Activated CD8-positive, alpha-beta memory T cell treated with anti-CD3 and anti-CD28 coated beads, Interleukin-2, amount 10 ng/mL, durations not matched to agents 7 days and 5 days (primary cell): ENCODE data around the gene GIMAP8. TPM values are rescaled to one million over a fixed set of nuclear protein-coding genes. Genes with fewer than 3 reads are reported as not detected.
A peak's percentile ranks its signal among the peaks of the same experiment; 100 is the strongest.

Experiments
- ATAC-seq: fragments of 150-1000 bp; cut with Tn5 transposase; one replicate; pipeline ENCODE4 v1.10.0; 2021; ENCODE audit warnings: moderate library complexity
- CTCF ChIA-PET: fragments of 350-600 bp; sonication (Branson Sonifier 250); formaldehyde crosslinking; loops from one replicate; lab custom pipeline; 2021; ENCODE audit warnings: antibody characterized with exemption; lab: Charles Lee
- DNase-seq: peaks from one replicate; pipeline ENCODE4 v3.0.0-alpha.2; 2020
- H3K27ac Mint-ChIP-seq: one replicate; pipeline ENCODE4 v1.8.0; 2021; ENCODE audit warnings: mild to moderate bottlenecking, mixed read lengths
- H3K27me3 Mint-ChIP-seq: one replicate; pipeline ENCODE4 v1.8.0; 2021; ENCODE audit warnings: mixed read lengths
- H3K36me3 Mint-ChIP-seq: one replicate; pipeline ENCODE4 v1.8.0; 2021; ENCODE audit warnings: mild to moderate bottlenecking, mixed read lengths
- H3K4me1 Mint-ChIP-seq: one replicate; pipeline ENCODE4 v1.8.0; 2021; ENCODE audit warnings: mixed read lengths
- H3K4me3 Mint-ChIP-seq: one replicate; pipeline ENCODE4 v1.8.0; 2021; ENCODE audit warnings: mild to moderate bottlenecking, moderate library complexity, mixed read lengths
- H3K9me3 Mint-ChIP-seq: one replicate; pipeline ENCODE4 v1.8.0; 2022; ENCODE audit warnings: low read depth, mixed read lengths
- total RNA-seq, 2 experiments: library from RNA; stranded (reverse); gene quantifications; one replicate each; pipeline ENCODE4 v1.2.3, GENCODE V29; 2021

GIMAP8 gene
- total RNA-seq, 2 experiments from 2014 or later = 9.9 to 13.1 TPM

DNA sequence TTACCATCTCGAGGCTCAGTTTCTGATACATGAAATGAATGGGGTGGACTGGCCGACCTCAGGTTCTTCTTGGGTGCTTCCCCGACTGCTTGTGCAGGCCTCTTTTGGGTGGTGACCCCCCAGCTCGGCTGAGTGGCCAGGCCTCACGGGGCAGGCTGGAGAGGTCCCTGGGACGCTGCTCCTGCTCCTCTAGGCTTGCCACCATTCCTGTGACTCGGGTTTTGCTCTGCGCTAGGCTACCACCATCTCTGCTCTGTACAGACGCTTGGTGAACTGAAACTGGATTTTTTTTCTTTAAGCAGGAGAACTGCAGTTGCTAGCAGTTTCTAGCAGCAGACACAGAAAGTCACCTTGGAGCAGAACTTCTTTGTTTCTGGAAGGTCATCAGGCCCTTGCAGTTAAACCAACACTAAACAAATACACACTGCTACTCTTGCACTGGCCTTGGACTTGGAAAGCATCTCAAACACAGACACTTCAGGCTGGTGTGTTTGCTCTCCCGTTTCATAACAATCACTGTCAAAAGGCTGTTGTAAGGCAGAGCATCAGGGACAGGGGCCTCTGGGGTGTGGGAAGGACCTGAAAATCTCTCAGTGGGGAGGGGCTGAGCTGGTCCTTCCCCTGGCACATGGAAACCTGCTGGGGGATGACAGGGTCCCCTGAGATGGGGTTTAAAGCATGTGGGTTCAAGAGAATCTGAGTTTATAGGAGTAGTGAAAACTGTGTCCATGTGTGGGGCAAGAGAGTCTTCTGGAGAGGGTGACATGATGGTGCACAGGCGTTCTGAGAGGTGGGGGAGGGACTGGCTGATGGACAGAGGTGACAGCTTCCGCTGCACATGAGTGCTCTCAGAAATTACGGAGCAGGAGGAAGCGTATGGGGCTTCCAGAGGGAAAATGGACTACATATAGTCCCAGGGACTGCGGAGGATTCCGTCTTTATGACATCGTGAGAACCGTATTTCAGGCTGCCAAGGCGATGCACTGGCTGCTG lies 35.0 kb upstream of the GIMAP8 start:
- no peaks in the 10 kb centered on the region for H3K27me3 Mint-ChIP-seq
- CTCF ChIA-PET = interaction anchor here (1.4 kb wide), 1 partner anchor 59 kb away, joined by 5 read pairs; no protein-coding TSS in a partner anchor
- no peak for ATAC-seq

DNA sequence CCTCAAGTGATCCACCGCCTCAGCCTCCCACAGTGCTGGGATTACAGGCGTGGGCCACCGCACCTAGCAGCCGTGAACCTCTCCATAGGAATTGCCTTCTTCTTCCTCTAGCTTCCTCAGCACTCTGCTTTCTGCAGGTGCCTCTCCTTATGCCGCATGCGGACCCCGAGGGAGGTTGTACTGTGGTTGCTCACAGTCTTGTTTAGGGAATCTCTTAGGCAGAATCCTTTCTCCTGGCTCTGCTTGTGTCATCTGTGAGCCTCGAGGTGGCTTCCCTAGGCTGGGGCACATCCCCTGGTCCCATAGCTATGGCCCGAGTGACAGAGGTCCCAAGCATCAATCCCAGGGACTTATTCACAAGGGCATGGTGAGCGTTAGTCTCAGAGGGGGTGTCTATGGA lies 33.2 kb upstream of the GIMAP8 start:
- H3K4me1 Mint-ChIP-seq = peaks cover 11% of the 10 kb centered on the region
- H3K27me3 Mint-ChIP-seq = peaks cover 2% of the 10 kb centered on the region
- no peak overlapping the region for H3K27ac Mint-ChIP-seq
- DNase-seq = peak; percentile 34
- no peak overlapping the region for H3K4me3 Mint-ChIP-seq
- ATAC-seq = no peak
- H3K9me3 Mint-ChIP-seq = no peaks in the 10 kb centered on the region
- no peaks in the 10 kb centered on the region for H3K36me3 Mint-ChIP-seq
- CTCF ChIA-PET = interaction anchor here (2.6 to 3.9 kb wide), 3 partner anchors 11 to 62 kb away, joined by 10 to 18 read pairs (median 18); a partner anchor contains a TSS

More for the DNA sequence above, 35.0 kb upstream of the GIMAP8 start:
- Mint-ChIP-seq H3K4me3 (no peak overlapping the region), H3K4me1 (peaks cover 3% of the 10 kb centered on the region), H3K27ac (no peak overlapping the region), H3K9me3 (no peaks in the 10 kb centered on the region), H3K36me3 (peaks cover 4% of the 10 kb centered on the region)
- peak; percentile 30 for DNase-seq

DNA sequence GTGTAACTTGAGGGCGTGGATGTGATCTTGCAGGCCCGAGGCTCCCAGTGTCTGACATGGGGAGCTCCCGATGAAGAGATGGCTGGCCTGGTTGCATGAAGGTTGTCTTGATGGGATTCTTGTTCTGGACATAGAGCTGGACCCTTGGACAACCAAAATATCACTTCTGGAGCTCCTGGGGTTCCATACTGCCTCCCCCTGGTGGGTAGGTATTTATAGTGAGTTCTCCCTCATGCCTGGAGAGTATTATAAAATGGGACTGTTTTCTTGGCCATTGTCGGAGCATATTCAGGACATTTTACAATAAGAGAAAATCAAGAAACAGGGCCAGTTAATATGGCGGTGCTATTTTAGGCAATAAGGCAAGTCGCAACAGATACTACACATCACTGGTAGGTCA lies 32.6 kb upstream of the GIMAP8 start:
- CTCF ChIA-PET = interaction anchor here (2.6 to 3.9 kb wide), 3 partner anchors 12 to 62 kb away, joined by 10 to 18 read pairs (median 18); a partner anchor contains a TSS
- ATAC-seq (no peak), DNase-seq (peak; percentile 21)
- Mint-ChIP-seq H3K36me3 (no peaks in the 10 kb centered on the region), H3K4me1 (peaks cover 11% of the 10 kb centered on the region), H3K4me3 (no peak overlapping the region), H3K27me3 (peaks cover 2% of the 10 kb centered on the region), H3K9me3 (no peaks in the 10 kb centered on the region), H3K27ac (no peak overlapping the region)

DNA sequence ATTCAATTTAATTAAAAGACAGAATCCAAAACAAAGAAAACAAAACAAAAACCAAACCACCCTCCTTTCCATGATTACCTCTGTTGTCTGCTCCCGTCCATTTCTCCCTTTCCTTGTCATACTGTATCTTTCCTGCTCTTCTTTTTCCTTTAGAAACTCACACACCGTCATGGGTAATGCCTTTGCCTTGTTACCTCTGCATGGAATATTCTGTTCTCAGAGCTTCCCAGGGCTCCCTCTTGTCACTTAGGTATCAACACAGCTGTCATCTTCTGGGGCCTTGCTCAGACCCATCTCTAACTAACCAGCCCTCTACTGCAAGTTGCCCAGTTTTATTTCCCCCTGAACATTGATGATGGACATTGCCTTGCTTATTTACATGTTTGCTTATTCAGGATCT lies 30.2 kb upstream of the GIMAP8 start:
- DNase-seq = no peak
- ATAC-seq = no peak
- Mint-ChIP-seq H3K9me3 (no peaks in the 10 kb centered on the region), H3K36me3 (no peaks in the 10 kb centered on the region), H3K27me3 (peaks cover 2% of the 10 kb centered on the region), H3K4me1 (peaks cover 11% of the 10 kb centered on the region), H3K27ac (no peak overlapping the region), H3K4me3 (no peak overlapping the region)
- CTCF ChIA-PET = interaction anchor here (3.6 to 3.9 kb wide), 2 partner anchors 12 to 14 kb away, joined by 18 read pairs; a partner anchor contains a TSS

GRCh38 chr7:150420987-150421674 lies 29.3 kb upstream of the GIMAP8 start:
- ATAC-seq (peak; percentile 100), DNase-seq (peak; percentile 90)
- no peaks in the 10 kb centered on the region for H3K9me3 Mint-ChIP-seq
- peaks cover 2% of the 10 kb centered on the region for H3K27me3 Mint-ChIP-seq
- peaks cover 11% of the 10 kb centered on the region for H3K4me1 Mint-ChIP-seq
- CTCF ChIA-PET = interaction anchor here (0.7 to 2.0 kb wide), 10 partner anchors 9 to 362 kb away, joined by 3 to 11 read pairs (median 4); no protein-coding TSS in a partner anchor
- H3K27ac Mint-ChIP-seq = peak overlapping the region; percentile 50
- H3K4me3 Mint-ChIP-seq = peak overlapping the region; percentile 31
- no peaks in the 10 kb centered on the region for H3K36me3 Mint-ChIP-seq

DNA sequence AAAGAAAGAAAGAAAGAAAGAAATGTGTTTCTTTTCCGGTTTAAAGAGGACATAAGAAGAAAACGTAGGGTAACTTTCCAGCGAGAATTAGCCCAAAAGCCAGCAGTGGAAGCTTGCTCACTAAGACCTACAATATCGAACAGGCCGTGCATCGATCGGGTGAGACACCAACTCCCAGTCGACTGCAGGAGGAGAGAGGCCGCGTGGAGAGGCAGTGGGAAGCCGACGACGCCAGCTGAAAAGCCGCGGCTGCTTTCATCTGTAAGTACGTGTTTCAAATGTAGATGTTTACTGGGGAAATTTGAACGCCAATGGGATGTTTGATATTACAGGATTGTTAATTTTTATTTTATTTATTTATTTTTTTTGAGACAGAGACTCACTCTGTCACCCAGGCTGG lies 28.6 kb upstream of the GIMAP8 start:
- H3K27me3 Mint-ChIP-seq = peaks cover 2% of the 10 kb centered on the region
- CTCF ChIA-PET = interaction anchor here (0.7 to 2.0 kb wide), 10 partner anchors 8 to 361 kb away, joined by 3 to 11 read pairs (median 4); no protein-coding TSS in a partner anchor
- no peak for ATAC-seq
- H3K9me3 Mint-ChIP-seq = no peaks in the 10 kb centered on the region
- H3K4me3 Mint-ChIP-seq = no peak overlapping the region
- H3K36me3 Mint-ChIP-seq = no peaks in the 10 kb centered on the region
- no peak for DNase-seq
- peaks cover 11% of the 10 kb centered on the region for H3K4me1 Mint-ChIP-seq
- H3K27ac Mint-ChIP-seq = no peak overlapping the region

DNA sequence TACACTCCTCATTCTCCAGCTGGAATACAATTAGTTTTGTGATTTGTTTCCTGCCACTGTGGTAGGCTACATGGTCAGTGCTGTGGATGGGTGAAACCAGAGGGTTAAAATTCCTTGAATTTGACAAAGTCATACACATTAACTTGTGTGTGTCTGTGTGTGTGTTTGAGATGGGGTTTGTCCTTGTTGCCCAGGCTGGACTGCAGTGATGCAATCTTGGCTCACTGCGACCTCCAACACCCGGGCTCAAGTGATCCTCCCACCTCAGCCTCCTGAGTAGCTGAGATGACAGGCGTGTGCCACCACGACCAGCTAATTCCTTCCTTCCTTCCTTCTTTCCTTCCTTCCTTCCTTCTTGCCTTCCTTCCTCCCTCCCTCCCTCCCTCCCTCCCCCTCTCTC lies 24.8 kb upstream of the GIMAP8 start:
- Mint-ChIP-seq H3K27ac (no peak overlapping the region), H3K27me3 (peaks cover 2% of the 10 kb centered on the region), H3K9me3 (no peaks in the 10 kb centered on the region), H3K4me1 (peaks cover 27% of the 10 kb centered on the region), H3K36me3 (no peaks in the 10 kb centered on the region), H3K4me3 (no peak overlapping the region)
- no peak for ATAC-seq
- peak; percentile 12 for DNase-seq
- CTCF ChIA-PET = interaction anchor here (1.0 kb wide), 1 partner anchor 328 kb away, joined by 4 read pairs; no protein-coding TSS in a partner anchor

DNA sequence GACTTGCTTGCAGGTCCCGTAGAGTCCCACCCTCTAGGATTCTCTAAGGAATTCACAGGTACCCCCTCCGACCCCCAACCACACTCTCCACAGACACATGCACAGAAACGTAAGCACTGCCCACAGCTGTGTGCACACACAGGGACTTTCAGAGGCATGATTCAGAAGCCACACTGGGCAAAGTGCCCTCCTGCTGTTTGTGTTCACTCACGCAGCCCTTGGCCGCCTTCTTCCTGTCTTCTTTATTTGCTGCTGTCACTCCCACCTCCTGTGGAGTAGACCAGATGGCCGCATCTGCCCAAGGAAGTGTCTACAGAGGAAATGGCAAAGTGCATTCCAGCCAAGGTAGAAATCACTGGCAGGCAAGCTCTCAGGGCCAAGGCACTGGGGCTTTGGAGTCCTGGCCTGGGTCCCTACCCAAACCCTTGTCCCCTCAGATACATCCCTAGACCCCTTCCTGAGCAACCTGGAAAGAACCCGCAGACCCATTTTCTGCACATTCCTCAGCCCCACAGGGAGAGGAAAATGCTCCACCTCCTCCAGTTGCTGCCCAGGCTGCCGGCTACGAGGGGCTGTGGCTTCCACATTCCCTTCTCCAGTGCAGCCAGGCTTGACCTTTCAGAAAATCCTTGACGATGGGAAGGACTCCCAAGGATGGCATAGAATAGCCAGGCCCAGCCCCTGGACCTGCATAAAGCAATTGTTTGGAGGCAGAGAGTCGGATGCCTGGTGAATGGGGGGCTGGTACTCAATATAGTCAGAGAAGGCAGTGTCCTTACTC lies 21.6 kb upstream of the GIMAP8 start:
- H3K4me3 Mint-ChIP-seq = no peak overlapping the region

GRCh38 chr7:150429699-150430098 lies 20.7 kb upstream of the GIMAP8 start:
- no peak overlapping the region for H3K4me3 Mint-ChIP-seq
- ATAC-seq (no peak), DNase-seq (peak; percentile 5)
- no peaks in the 10 kb centered on the region for H3K9me3 Mint-ChIP-seq
- no peak overlapping the region for H3K27ac Mint-ChIP-seq
- H3K36me3 Mint-ChIP-seq = no peaks in the 10 kb centered on the region
- CTCF ChIA-PET = interaction anchor here (0.6 kb wide), 1 partner anchor 8 kb away, joined by 3 read pairs; no protein-coding TSS in a partner anchor
- H3K27me3 Mint-ChIP-seq = peaks cover 2% of the 10 kb centered on the region
- peaks cover 47% of the 10 kb centered on the region for H3K4me1 Mint-ChIP-seq

More for the DNA sequence above, 21.6 kb upstream of the GIMAP8 start:
- ATAC-seq = peak; percentile 59
- H3K27ac Mint-ChIP-seq = peak overlapping the region; percentile 52
- peak; percentile 56 for DNase-seq
- peaks cover 2% of the 10 kb centered on the region for H3K27me3 Mint-ChIP-seq
- H3K9me3 Mint-ChIP-seq = no peaks in the 10 kb centered on the region
- H3K4me1 Mint-ChIP-seq = peaks cover 40% of the 10 kb centered on the region
- no peaks in the 10 kb centered on the region for H3K36me3 Mint-ChIP-seq
- CTCF ChIA-PET = interaction anchor here (0.6 kb wide), 1 partner anchor 248 kb away, joined by 3 read pairs; no protein-coding TSS in a partner anchor

GRCh38 chr7:150430465-150431085 lies 19.9 kb upstream of the GIMAP8 start:
- Mint-ChIP-seq H3K27me3 (peaks cover 2% of the 10 kb centered on the region), H3K4me1 (peaks cover 56% of the 10 kb centered on the region), H3K36me3 (peaks cover 4% of the 10 kb centered on the region), H3K27ac (no peak overlapping the region), H3K9me3 (no peaks in the 10 kb centered on the region), H3K4me3 (no peak overlapping the region)
- ATAC-seq (no peak), DNase-seq (peak; percentile 34)
- CTCF ChIA-PET = interaction anchor here (4.3 kb wide), 1 partner anchor 12 kb away, joined by 18 read pairs; no protein-coding TSS in a partner anchor

DNA sequence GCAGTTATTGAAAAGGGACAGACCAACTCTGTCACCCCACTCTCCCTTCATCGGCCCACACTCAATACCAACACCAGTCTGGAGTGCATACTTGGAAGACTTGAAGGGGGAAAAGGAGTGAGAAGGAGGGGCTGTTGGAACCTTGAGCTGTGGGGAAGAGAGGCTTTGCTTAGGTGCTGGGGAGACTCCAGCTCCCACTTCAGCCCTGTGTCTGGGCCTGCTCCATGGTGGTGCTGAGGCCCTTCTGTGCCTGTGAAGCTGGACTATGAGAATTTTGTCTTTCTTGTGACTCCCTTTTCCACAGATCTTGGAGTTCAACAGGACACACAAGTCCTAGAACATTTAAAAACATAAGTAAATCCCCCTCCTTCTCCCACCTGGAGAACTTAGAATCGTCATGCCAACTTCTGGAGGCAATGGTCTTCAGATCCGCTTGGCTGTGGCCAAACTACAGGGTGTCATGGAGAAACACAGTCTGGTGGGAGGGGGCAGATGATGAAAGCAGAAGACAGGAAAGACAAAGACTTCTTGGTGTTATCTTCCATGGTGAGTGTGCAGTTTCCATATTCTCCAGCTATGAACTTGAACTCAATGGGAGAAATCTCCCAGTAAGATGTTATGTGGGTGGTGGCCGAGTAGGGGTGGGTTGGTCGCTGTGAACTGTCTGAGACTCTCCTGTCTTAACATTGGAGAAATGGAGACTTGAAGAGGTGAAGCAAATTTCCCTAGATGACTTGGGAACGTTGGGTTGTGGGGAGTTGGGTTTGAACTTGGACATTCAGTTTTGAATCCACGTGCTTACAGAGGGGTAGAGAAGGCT lies 18.4 kb upstream of the GIMAP8 start:
- DNase-seq (peak; percentile 19), ATAC-seq (no peak)
- no peak overlapping the region for H3K4me3 Mint-ChIP-seq
- H3K27me3 Mint-ChIP-seq = peaks cover 2% of the 10 kb centered on the region
- CTCF ChIA-PET = interaction anchor here (0.6 to 4.3 kb wide), 4 partner anchors 8 to 25 kb away, joined by 3 to 18 read pairs (median 3); no protein-coding TSS in a partner anchor
- peaks cover 63% of the 10 kb centered on the region for H3K4me1 Mint-ChIP-seq
- no peaks in the 10 kb centered on the region for H3K9me3 Mint-ChIP-seq
- peaks cover 7% of the 10 kb centered on the region for H3K36me3 Mint-ChIP-seq
- H3K27ac Mint-ChIP-seq = no peak overlapping the region
